Adipocyte (in vitro differentiated cells): ENCODE data around the gene KREMEN1.

Experiments
- DNase-seq: peaks from one replicate; pipeline ENCODE4 v3.0.0-alpha.2; 2015; ENCODE audit warnings: low read depth
- H3K27me3 ChIP-seq: replicated peaks from 2 replicates; pipeline ENCODE4 v1.7.0; 2013; ENCODE audit warnings: mild to moderate bottlenecking, low read length, moderate library complexity; ENCODE audit not compliant: control insufficient read depth, insufficient read depth
- H3K36me3 ChIP-seq: 2 replicates; pipeline ENCODE4 v1.7.0; 2013; ENCODE audit warnings: low read length, mild to moderate bottlenecking, moderate library complexity; ENCODE audit not compliant: control insufficient read depth, insufficient read depth, severe bottlenecking
- H3K4me1 ChIP-seq: 2 replicates; pipeline ENCODE4 v1.7.0; 2013; ENCODE audit warnings: mild to moderate bottlenecking, low read length, moderate library complexity; ENCODE audit not compliant: control insufficient read depth, insufficient read depth
- H3K4me3 ChIP-seq: 2 replicates; pipeline ENCODE4 v1.7.0; 2013; ENCODE audit warnings: mild to moderate bottlenecking, low read length, moderate library complexity
- H3K9ac ChIP-seq: 2 replicates; pipeline ENCODE4 v1.7.0; 2013; ENCODE audit warnings: mild to moderate bottlenecking, low read length, moderate library complexity
- H3K9me3 ChIP-seq: 2 replicates; pipeline ENCODE4 v1.7.0; 2013; ENCODE audit warnings: mild to moderate bottlenecking, low read length, moderate library complexity; ENCODE audit not compliant: control insufficient read depth

Gene KREMEN1

GRCh38 chr22:29208502-29208862 lies 135.6 kb downstream of the KREMEN1 start:
- Histone ChIP-seq H3K4me1 (no peaks in the 10 kb centered on the region), H3K9ac (no peak overlapping the region), H3K36me3 (no peaks in the 10 kb centered on the region), H3K27me3 (peaks cover 45% of the 10 kb centered on the region), H3K4me3 (no peak overlapping the region), H3K9me3 (no peaks in the 10 kb centered on the region)
- DNase-seq = no peak

- Histone ChIP-seq H3K9ac (no peak overlapping the region), H3K9me3 (no peaks in the 10 kb centered on the region), H3K4me1 (no peaks in the 10 kb centered on the region), H3K4me3 (no peak overlapping the region), H3K36me3 (no peaks in the 10 kb centered on the region), H3K27me3 (peaks cover 42% of the 10 kb centered on the region)
- DNase-seq = no peak
These were observed 136.2 kb downstream of the KREMEN1 start for GRCh38 chr22:29208879-29209623.

GRCh38 chr22:29209624-29209929 lies 136.7 kb downstream of the KREMEN1 start:
- Histone ChIP-seq H3K36me3 (no peaks in the 10 kb centered on the region), H3K4me1 (no peaks in the 10 kb centered on the region), H3K9ac (no peak overlapping the region), H3K9me3 (no peaks in the 10 kb centered on the region), H3K4me3 (no peak overlapping the region), H3K27me3 (peaks cover 39% of the 10 kb centered on the region)
- no peak for DNase-seq

- Histone ChIP-seq H3K27me3 (peaks cover 29% of the 10 kb centered on the region), H3K9ac (no peak overlapping the region), H3K9me3 (no peaks in the 10 kb centered on the region), H3K4me1 (no peaks in the 10 kb centered on the region), H3K4me3 (no peak overlapping the region), H3K36me3 (no peaks in the 10 kb centered on the region)
- DNase-seq = no peak
These were observed 138.2 kb downstream of the KREMEN1 start for GRCh38 chr22:29211066-29211465.

GRCh38 chr22:29211466-29211865 lies 138.6 kb downstream of the KREMEN1 start:
- Histone ChIP-seq H3K4me1 (no peaks in the 10 kb centered on the region), H3K27me3 (peaks cover 25% of the 10 kb centered on the region), H3K36me3 (no peaks in the 10 kb centered on the region), H3K9ac (no peak overlapping the region), H3K9me3 (no peaks in the 10 kb centered on the region), H3K4me3 (no peak overlapping the region)
- no peak for DNase-seq

GRCh38 chr22:29212743-29213142 lies 139.9 kb downstream of the KREMEN1 start:
- Histone ChIP-seq H3K9ac (no peak overlapping the region), H3K4me1 (peaks cover 9% of the 10 kb centered on the region), H3K36me3 (no peaks in the 10 kb centered on the region), H3K4me3 (no peak overlapping the region), H3K27me3 (peaks cover 18% of the 10 kb centered on the region), H3K9me3 (no peaks in the 10 kb centered on the region)
- no peak for DNase-seq

GRCh38 chr22:29213493-29213892 lies 140.7 kb downstream of the KREMEN1 start:
- Histone ChIP-seq H3K27me3 (peaks cover 18% of the 10 kb centered on the region), H3K4me3 (no peak overlapping the region), H3K4me1 (peaks cover 9% of the 10 kb centered on the region), H3K36me3 (no peaks in the 10 kb centered on the region), H3K9ac (no peak overlapping the region), H3K9me3 (no peaks in the 10 kb centered on the region)
- DNase-seq = no peak

GRCh38 chr22:29214232-29214631 lies 141.4 kb downstream of the KREMEN1 start:
- H3K4me1 ChIP-seq = peaks cover 9% of the 10 kb centered on the region
- no peak overlapping the region for H3K4me3 ChIP-seq
- H3K36me3 ChIP-seq = no peaks in the 10 kb centered on the region
- no peak for DNase-seq
- no peak overlapping the region for H3K9ac ChIP-seq
- peaks cover 18% of the 10 kb centered on the region for H3K27me3 ChIP-seq
- H3K9me3 ChIP-seq = no peaks in the 10 kb centered on the region

GRCh38 chr22:29215012-29215860 lies 142.4 kb downstream of the KREMEN1 start:
- H3K27me3 ChIP-seq = peaks cover 16% of the 10 kb centered on the region
- H3K9me3 ChIP-seq = no peaks in the 10 kb centered on the region
- no peak for DNase-seq
- peaks cover 9% of the 10 kb centered on the region for H3K4me1 ChIP-seq
- no peak overlapping the region for H3K9ac ChIP-seq
- H3K36me3 ChIP-seq = no peaks in the 10 kb centered on the region
- no peak overlapping the region for H3K4me3 ChIP-seq

GRCh38 chr22:29216011-29216872 lies 143.4 kb downstream of the KREMEN1 start:
- Histone ChIP-seq H3K36me3 (no peaks in the 10 kb centered on the region), H3K4me3 (no peak overlapping the region), H3K4me1 (peaks cover 9% of the 10 kb centered on the region), H3K27me3 (peaks cover 13% of the 10 kb centered on the region), H3K9ac (no peak overlapping the region), H3K9me3 (no peaks in the 10 kb centered on the region)
- DNase-seq = no peak
